ENCODE measurements around the gene CCDC85C.

DNA sequence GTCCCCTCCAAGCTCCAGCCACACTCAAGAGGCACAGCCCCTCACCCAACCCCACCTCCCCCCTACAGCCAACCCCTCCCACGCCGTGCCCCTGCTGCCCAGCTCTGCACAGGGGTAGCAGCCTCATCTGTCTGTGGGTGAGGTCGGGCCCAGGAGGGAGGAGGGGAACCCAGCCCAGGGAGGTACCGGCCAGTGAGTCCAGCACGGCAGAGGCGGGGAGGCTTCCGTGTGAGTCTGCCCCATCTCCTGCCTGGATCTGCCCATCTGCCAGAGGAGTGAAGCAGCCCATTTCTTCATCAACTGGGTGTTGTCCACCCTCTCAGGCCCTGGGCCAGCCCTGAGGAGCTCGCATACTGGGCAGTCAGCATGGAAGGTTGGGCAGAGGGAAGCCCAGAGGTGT is 68.6 kb downstream of the CCDC85C start:
- TF ChIP-seq, protein P1, sequence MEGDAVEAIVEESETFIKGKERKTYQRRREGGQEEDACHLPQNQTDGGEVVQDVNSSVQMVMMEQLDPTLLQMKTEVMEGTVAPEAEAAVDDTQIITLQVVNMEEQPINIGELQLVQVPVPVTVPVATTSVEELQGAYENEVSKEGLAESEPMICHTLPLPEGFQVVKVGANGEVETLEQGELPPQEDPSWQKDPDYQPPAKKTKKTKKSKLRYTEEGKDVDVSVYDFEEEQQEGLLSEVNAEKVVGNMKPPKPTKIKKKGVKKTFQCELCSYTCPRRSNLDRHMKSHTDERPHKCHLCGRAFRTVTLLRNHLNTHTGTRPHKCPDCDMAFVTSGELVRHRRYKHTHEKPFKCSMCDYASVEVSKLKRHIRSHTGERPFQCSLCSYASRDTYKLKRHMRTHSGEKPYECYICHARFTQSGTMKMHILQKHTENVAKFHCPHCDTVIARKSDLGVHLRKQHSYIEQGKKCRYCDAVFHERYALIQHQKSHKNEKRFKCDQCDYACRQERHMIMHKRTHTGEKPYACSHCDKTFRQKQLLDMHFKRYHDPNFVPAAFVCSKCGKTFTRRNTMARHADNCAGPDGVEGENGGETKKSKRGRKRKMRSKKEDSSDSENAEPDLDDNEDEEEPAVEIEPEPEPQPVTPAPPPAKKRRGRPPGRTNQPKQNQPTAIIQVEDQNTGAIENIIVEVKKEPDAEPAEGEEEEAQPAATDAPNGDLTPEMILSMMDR (conservative IDR thresholded peaks at IDR 0.05; ENCODE audit: low read length) = no peak
- no peak for TF ChIP-seq EZH2phosphoT487 (IDR thresholded peaks at IDR 0.05; ENCODE audit: borderline replicate concordance, low read depth, low read length)

All from OCI-LY7 (cell line).